HEK293T (cell line): ENCODE data around the gene ANKRD33.

ENCODE experiments used
- BHLHE40 ChIP-seq: fragments of 450-650 bp; IDR thresholded peaks from 2 replicates; pipeline ENCODE4 v1.6.1; 2016; ENCODE audit warnings: mild to moderate bottlenecking, moderate library complexity, borderline replicate concordance
- CTBP1 ChIP-seq: fragments of 450-650 bp; IDR thresholded peaks from 2 replicates; pipeline ENCODE4 v1.6.1; 2016; ENCODE audit warnings: borderline replicate concordance
- FOXK2 ChIP-seq: fragments of 450-650 bp; IDR thresholded peaks from 2 replicates; pipeline ENCODE4 v1.6.1; 2016; ENCODE audit warnings: mild to moderate bottlenecking
- HDGF ChIP-seq: fragments of 450-650 bp; IDR thresholded peaks from 2 replicates; pipeline ENCODE4 v1.6.1; 2017; ENCODE audit warnings: antibody characterized with exemption, borderline replicate concordance
- NFRKB ChIP-seq: fragments of 450-650 bp; IDR thresholded peaks from 2 replicates; pipeline ENCODE4 v1.6.1; 2016; ENCODE audit warnings: mild to moderate bottlenecking, moderate library complexity
- PKNOX1 ChIP-seq: fragments of 450-650 bp; IDR thresholded peaks from 2 replicates; pipeline ENCODE4 v1.6.1; 2016
- SP1 ChIP-seq: fragments of 450-650 bp; IDR thresholded peaks from 2 replicates; pipeline ENCODE4 v1.6.1; 2017
- TARDBP ChIP-seq: fragments of 450-650 bp; IDR thresholded peaks from 2 replicates; pipeline ENCODE4 v1.6.1; 2016
- ZNF384 ChIP-seq: fragments of 450-650 bp; IDR thresholded peaks from 2 replicates; pipeline ENCODE4 v1.6.1; 2016

- no peak for TF ChIP-seq SP1
- no peak for TF ChIP-seq PKNOX1
- TF ChIP-seq HDGF = no peak
- no peak for TF ChIP-seq FOXK2
- TF ChIP-seq NFRKB = no peak
- TF ChIP-seq CTBP1 = no peak
- TF ChIP-seq BHLHE40 = no peak
- TF ChIP-seq ZNF384 = no peak
- no peak for TF ChIP-seq TARDBP
Measured at GRCh38 chr12:51915003-51915625, 27.2 kb downstream of the ANKRD33 start.
